GM12878 (cell line): Measurements from ENCODE around the gene HSPB6. TPM values are rescaled to one million over a fixed set of nuclear protein-coding genes. Genes with fewer than 3 reads are reported as not detected.

Source experiments
- CBFB ChIP-seq: IDR thresholded peaks from 2 replicates; pipeline ENCODE4 v1.6.1; 2016; ENCODE audit warnings: antibody characterized with exemption, low read depth
- JUNB ChIP-seq: IDR thresholded peaks from 2 replicates; pipeline ENCODE4 v1.6.1; 2016; ENCODE audit warnings: antibody characterized with exemption, mild to moderate bottlenecking
- MYB ChIP-seq: fragments of 150-350 bp; IDR thresholded peaks from 2 replicates; pipeline ENCODE4 v1.6.1; 2014; ENCODE audit warnings: mild to moderate bottlenecking, low read depth, low read length, borderline replicate concordance
- NRF1 ChIP-seq: conservative IDR thresholded peaks from 2 replicates; pipeline ENCODE4 v1.6.1; 2011; ENCODE audit warnings: mild to moderate bottlenecking, low read depth, low read length, improper control_type of control experiment
- POLR2AphosphoS5 ChIP-seq: IDR thresholded peaks from 2 replicates; pipeline ENCODE4 v1.6.1; 2011; ENCODE audit warnings: mild to moderate bottlenecking, low read length, inconsistent platforms
- STAT3 ChIP-seq: IDR thresholded peaks from 2 replicates; pipeline ENCODE4 v1.6.1; 2011; ENCODE audit warnings: low read depth, low read length, improper control_type of control experiment
- ZBTB4 ChIP-seq: fragments of 450-650 bp; formaldehyde crosslinking; IDR thresholded peaks from 2 replicates; pipeline ENCODE4 v1.4.0; 2022; ENCODE audit warnings: mild to moderate bottlenecking, moderate library complexity
- polyA plus RNA-seq, 11 experiments: library from polyadenylated mRNA; depleted of rRNA in 4 of 11; unstranded in 6 of 11; stranded (reverse) in 5 of 11; fragments of >200 nt; fragmentation: Nextera tagmentation in 4 of 11; fragmentation: Illumina TruSeq in 1 of 11; extraction: Ambion mirVana in 4 of 11; extraction: Trizol in 1 of 11; gene quantifications; 1 replicate in 1 of 11; 2 replicates in 10 of 11; pipeline versions ENCODE4 v1.2.1 to v1.2.3, GENCODE V29; 2011 to 2016; ENCODE audit warnings: inconsistent platforms in 2 of 11, missing spikeins in 2 of 11, low read depth in 1 of 11
- total RNA-seq, 4 experiments: library from RNA; depleted of rRNA in 3 of 4; stranded (reverse); fragments of >200 nt in 3 of 4; fragmentation: Illumina TruSeq in 1 of 4; extraction: Trizol in 1 of 4; gene quantifications; 2 replicates each; pipeline versions ENCODE4 v1.2.1 to v1.2.3, GENCODE V29; 2013 to 2021
- TF ChIP-seq, protein P1 (sequence below): IDR thresholded peaks from 2 replicates; pipeline ENCODE4 v1.6.1; 2012; ENCODE audit warnings: improper control_type of control experiment, low read depth, low read length; ENCODE audit not compliant: insufficient replicate concordance
- TF ChIP-seq, protein P2 (sequence below): fragments of 450-650 bp; IDR thresholded peaks from 2 replicates; pipeline ENCODE4 v1.6.1; 2017; ENCODE audit warnings: mild to moderate bottlenecking, low read depth, inconsistent platforms; ENCODE audit not compliant: poor library complexity, severe bottlenecking

HSPB6 gene
- total and polyA plus RNA-seq, 10 of the 15 experiments (the other 5 are each of a cell fraction or from before 2014, with no cell fraction given), result 0.09 to 1.6 (median 0.36) TPM; not detected in 4

DNA sequence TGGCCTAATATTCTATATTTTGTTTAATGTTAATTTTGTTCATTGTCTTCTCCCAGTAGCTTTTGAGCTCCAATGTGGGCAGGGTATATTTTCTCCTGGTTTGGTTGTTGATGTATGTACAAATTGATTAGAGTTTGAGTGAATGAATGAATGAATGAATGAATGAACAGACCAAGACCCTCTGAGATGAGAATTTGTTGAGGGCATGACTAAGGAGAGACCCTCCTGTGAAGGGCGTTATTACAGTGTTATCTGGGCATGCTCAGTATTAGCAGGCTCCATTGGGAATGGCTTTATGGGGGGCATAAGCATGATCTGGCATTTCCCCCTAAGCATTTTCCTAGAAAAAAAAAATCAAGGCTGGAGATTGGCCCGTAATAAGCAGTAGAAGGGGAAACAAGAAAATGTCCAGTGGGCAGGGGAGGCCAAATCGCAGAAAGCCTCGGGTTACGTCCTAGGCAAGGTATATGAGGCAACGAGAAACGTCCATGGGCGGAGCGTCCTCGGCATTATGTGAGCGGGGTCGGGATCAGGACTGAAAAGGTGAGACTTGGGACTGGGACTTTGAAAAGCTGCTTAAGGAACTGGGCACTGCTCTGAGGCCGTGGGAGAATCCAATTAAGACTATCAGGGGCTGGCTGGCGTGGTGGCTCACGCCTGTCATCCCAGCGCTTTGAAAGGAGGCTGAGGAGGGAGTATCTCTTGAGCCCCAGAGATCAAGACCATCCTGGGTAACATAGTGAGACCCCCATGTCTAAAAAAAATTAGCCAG lies 17.6 kb upstream of the HSPB6 start (continued):
- TF ChIP-seq ZBTB4 (CRISPR knock-in tag) (no peak), NRF1 (no peak), POLR2AphosphoS5 (no peak), STAT3 (no peak), JUNB (no peak), MYB (no peak), CBFB (no peak)
- TF ChIP-seq, protein P1, sequence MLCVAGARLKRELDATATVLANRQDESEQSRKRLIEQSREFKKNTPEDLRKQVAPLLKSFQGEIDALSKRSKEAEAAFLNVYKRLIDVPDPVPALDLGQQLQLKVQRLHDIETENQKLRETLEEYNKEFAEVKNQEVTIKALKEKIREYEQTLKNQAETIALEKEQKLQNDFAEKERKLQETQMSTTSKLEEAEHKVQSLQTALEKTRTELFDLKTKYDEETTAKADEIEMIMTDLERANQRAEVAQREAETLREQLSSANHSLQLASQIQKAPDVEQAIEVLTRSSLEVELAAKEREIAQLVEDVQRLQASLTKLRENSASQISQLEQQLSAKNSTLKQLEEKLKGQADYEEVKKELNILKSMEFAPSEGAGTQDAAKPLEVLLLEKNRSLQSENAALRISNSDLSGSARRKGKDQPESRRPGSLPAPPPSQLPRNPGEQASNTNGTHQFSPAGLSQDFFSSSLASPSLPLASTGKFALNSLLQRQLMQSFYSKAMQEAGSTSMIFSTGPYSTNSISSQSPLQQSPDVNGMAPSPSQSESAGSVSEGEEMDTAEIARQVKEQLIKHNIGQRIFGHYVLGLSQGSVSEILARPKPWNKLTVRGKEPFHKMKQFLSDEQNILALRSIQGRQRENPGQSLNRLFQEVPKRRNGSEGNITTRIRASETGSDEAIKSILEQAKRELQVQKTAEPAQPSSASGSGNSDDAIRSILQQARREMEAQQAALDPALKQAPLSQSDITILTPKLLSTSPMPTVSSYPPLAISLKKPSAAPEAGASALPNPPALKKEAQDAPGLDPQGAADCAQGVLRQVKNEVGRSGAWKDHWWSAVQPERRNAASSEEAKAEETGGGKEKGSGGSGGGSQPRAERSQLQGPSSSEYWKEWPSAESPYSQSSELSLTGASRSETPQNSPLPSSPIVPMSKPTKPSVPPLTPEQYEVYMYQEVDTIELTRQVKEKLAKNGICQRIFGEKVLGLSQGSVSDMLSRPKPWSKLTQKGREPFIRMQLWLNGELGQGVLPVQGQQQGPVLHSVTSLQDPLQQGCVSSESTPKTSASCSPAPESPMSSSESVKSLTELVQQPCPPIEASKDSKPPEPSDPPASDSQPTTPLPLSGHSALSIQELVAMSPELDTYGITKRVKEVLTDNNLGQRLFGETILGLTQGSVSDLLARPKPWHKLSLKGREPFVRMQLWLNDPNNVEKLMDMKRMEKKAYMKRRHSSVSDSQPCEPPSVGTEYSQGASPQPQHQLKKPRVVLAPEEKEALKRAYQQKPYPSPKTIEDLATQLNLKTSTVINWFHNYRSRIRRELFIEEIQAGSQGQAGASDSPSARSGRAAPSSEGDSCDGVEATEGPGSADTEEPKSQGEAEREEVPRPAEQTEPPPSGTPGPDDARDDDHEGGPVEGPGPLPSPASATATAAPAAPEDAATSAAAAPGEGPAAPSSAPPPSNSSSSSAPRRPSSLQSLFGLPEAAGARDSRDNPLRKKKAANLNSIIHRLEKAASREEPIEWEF, result no peak
- TF ChIP-seq, protein P2, sequence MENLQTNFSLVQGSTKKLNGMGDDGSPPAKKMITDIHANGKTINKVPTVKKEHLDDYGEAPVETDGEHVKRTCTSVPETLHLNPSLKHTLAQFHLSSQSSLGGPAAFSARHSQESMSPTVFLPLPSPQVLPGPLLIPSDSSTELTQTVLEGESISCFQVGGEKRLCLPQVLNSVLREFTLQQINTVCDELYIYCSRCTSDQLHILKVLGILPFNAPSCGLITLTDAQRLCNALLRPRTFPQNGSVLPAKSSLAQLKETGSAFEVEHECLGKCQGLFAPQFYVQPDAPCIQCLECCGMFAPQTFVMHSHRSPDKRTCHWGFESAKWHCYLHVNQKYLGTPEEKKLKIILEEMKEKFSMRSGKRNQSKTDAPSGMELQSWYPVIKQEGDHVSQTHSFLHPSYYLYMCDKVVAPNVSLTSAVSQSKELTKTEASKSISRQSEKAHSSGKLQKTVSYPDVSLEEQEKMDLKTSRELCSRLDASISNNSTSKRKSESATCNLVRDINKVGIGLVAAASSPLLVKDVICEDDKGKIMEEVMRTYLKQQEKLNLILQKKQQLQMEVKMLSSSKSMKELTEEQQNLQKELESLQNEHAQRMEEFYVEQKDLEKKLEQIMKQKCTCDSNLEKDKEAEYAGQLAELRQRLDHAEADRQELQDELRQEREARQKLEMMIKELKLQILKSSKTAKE, result no peak
